ENCODE results near the gene SCAPER. TPM values are rescaled to one million over a fixed set of nuclear protein-coding genes. Genes with fewer than 3 reads are reported as not detected.

SCAPER gene
- polyA plus RNA-seq, 2 of the 4 experiments (the other 2 are of a cell fraction): 4.9 to 5.5 TPM

DNA sequence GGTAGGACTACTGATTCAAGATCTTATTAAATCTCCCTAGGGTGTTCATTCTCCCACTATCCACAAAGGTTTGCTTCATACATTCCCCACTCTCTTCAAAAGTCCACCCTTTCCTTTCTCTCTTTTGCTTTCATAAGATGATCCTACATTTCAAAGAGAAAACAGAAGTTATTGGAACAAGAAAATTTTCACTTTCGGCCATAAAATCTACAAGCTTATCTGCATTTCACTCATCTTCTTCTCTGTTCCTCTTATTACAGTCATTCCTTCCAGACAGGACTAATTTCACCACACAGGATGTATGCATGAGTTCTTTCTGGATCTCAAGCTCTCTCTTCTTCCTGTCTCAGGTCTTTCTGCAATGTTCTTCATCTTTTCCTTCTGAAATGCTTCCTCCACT, 329.9 kb downstream of the SCAPER start:
- ATAC-seq: no peak
- POLR2A ChIA-PET: no interaction called here
- CTCF ChIA-PET: interaction anchor here (0.6 to 0.9 kb wide), 2 partner anchors 12 to 16 kb away, joined by 3 read pairs; no protein-coding TSS in a partner anchor
- Histone ChIP-seq H3K4me3 (no peak overlapping the region), H3K4me2 (no peak overlapping the region), H3K4me1 (peaks cover 17% of the 10 kb centered on the region; the same call in 2 of the 3 replicates), H3K27ac (no peak overlapping the region), H3K9me3 (peaks cover 3% of the 10 kb centered on the region; the same call in 1 of the 3 replicates)
- no peak for DNase-seq (ENCODE audit: low read depth in 1 of 2, low spot score in 1 of 2)
- FAIRE-seq: peak; percentile 68
- TF ChIP-seq RNF2 (IDR thresholded peaks at IDR 0.05; ENCODE audit: borderline replicate concordance, low read depth): no peak
- no peak for TF ChIP-seq KDM1A (IDR thresholded peaks at IDR 0.05; ENCODE audit: low read depth)
- TF ChIP-seq JUN (IDR thresholded peaks at IDR 0.05): no peak
- no peak for TF ChIP-seq JUNB (IDR thresholded peaks at IDR 0.05)
- TF ChIP-seq TFCP2L1 (CRISPR knock-in tag; IDR thresholded peaks at IDR 0.05): no peak
- no peak for TF ChIP-seq ZSCAN20 (CRISPR knock-in tag; IDR thresholded peaks at IDR 0.05)
- TF ChIP-seq, protein P1, sequence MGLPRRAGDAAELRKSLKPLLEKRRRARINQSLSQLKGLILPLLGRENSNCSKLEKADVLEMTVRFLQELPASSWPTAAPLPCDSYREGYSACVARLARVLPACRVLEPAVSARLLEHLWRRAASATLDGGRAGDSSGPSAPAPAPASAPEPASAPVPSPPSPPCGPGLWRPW (IDR thresholded peaks at IDR 0.05): no peak
- TF ChIP-seq MYC (IDR thresholded peaks at IDR 0.05; ENCODE audit: borderline replicate concordance, low read length): no peak
- no peak for TF ChIP-seq NPAS2 (CRISPR knock-in tag; IDR thresholded peaks at IDR 0.05; ENCODE audit: borderline replicate concordance)
- TF ChIP-seq NR3C1 (IDR thresholded peaks at IDR 0.05): no peak
- TF ChIP-seq CEBPB (IDR thresholded peaks at IDR 0.05): no peak
- TF ChIP-seq, protein P2, sequence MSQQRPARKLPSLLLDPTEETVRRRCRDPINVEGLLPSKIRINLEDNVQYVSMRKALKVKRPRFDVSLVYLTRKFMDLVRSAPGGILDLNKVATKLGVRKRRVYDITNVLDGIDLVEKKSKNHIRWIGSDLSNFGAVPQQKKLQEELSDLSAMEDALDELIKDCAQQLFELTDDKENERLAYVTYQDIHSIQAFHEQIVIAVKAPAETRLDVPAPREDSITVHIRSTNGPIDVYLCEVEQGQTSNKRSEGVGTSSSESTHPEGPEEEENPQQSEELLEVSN (IDR thresholded peaks at IDR 0.05; ENCODE audit: borderline replicate concordance, low read depth): no peak
- no peak for TF ChIP-seq HOXB5 (CRISPR knock-in tag; IDR thresholded peaks at IDR 0.05)
- TF ChIP-seq ZNF302 (CRISPR knock-in tag; IDR thresholded peaks at IDR 0.05): no peak
- no peak for TF ChIP-seq NFE2L2 (conservative IDR thresholded peaks at IDR 0.05; ENCODE audit: low read length)
- TF ChIP-seq, protein P3, sequence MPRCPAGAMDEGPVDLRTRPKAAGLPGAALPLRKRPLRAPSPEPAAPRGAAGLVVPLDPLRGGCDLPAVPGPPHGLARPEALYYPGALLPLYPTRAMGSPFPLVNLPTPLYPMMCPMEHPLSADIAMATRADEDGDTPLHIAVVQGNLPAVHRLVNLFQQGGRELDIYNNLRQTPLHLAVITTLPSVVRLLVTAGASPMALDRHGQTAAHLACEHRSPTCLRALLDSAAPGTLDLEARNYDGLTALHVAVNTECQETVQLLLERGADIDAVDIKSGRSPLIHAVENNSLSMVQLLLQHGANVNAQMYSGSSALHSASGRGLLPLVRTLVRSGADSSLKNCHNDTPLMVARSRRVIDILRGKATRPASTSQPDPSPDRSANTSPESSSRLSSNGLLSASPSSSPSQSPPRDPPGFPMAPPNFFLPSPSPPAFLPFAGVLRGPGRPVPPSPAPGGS (IDR thresholded peaks at IDR 0.05): no peak
- no peak for TF ChIP-seq FOXS1 (CRISPR knock-in tag; IDR thresholded peaks at IDR 0.05)
- no peak for TF ChIP-seq EHMT2 (IDR thresholded peaks at IDR 0.05; ENCODE audit: low read depth)
- WGBS (ENCODE audit: missing lambda C conversion rate): 87% methylated on average over 1 of the region's 1 CpG

DNA sequence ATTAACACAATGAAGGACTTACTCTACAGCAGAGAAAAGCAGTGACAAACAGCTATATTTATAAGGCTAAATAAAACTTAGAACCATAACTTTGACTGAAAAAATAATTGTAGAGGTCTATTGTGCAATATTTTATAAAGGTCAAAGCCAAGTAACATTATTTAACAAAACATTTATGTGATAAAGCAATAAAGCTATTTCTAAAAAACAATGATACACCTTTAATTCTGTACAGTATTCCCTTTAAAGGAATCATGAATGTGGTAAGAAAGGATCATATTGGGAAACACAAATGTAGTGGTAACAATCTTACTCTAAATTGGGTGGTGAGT, 332.2 kb downstream of the SCAPER start:
- peaks cover 9% of the 10 kb centered on the region; the same call in 1 of the 3 replicates for H3K9me3 ChIP-seq
- peak; percentile 90 for FAIRE-seq
- ATAC-seq: no peak
- no peak overlapping the region for H3K27ac ChIP-seq
- ChIA-PET POLR2A (no interaction called here), CTCF (no interaction called here)
- TF ChIP-seq CEBPB (IDR thresholded peaks at IDR 0.05) (peak; percentile 28 to 45; a peak in 2 of 4 replicates), KDM1A (IDR thresholded peaks at IDR 0.05; ENCODE audit: low read depth) (no peak), ESRRA (IDR thresholded peaks at IDR 0.05; ENCODE audit: borderline replicate concordance, low read length) (no peak), ZNF302 (CRISPR knock-in tag; IDR thresholded peaks at IDR 0.05) (no peak)
- H3K4me3 ChIP-seq: no peak overlapping the region
- H3K4me1 ChIP-seq: peaks cover 17% of the 10 kb centered on the region; the same call in 2 of the 3 replicates
- H3K4me2 ChIP-seq: peak overlapping the region; percentile 39; the same call in 2 of the 3 replicates
- no peak for DNase-seq (ENCODE audit: low read depth in 1 of 2, low spot score in 1 of 2)

DNA sequence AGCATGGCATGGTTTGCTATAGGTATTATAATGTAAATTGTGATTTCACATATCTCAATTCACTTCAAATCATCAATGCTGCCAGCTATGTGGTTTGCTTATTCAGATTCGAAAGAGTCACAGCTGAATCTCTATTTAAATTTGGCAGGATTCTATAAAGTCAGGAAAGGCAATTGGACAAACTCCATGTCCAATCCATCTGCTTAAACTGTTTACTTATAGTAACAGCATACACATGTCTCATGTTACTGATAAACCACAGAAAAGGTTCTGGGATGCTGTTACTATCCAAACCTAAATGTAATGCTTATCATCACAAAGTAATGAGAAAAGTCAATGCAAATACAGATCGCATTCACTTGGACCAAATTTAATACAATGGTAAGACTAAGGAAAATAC, 338.9 kb downstream of the SCAPER start:
- 73% methylated on average over 2 of the region's 2 CpGs for WGBS (ENCODE audit: missing lambda C conversion rate)
- no peaks in the 10 kb centered on the region for H3K4me1 ChIP-seq
- H3K27ac ChIP-seq: no peak overlapping the region
- DNase-seq (ENCODE audit: low read depth in 1 of 2, low spot score in 1 of 2): no peak
- no peak for ATAC-seq
- TF ChIP-seq RARB (CRISPR knock-in tag; IDR thresholded peaks at IDR 0.05) (no peak), HDAC2 (IDR thresholded peaks at IDR 0.05) (no peak), GATA3 (IDR thresholded peaks at IDR 0.05; ENCODE audit: borderline replicate concordance) (no peak), FOSB (CRISPR knock-in tag; IDR thresholded peaks at IDR 0.05) (no peak), PHF8 (IDR thresholded peaks at IDR 0.05; ENCODE audit: borderline replicate concordance, low read depth) (no peak), BHLHE40 (IDR thresholded peaks at IDR 0.05; ENCODE audit: low read depth, low read length) (no peak), NPAS2 (CRISPR knock-in tag; IDR thresholded peaks at IDR 0.05; ENCODE audit: borderline replicate concordance) (no peak), MYC (IDR thresholded peaks at IDR 0.05; ENCODE audit: borderline replicate concordance, low read length) (no peak)
- TF ChIP-seq, protein P4, sequence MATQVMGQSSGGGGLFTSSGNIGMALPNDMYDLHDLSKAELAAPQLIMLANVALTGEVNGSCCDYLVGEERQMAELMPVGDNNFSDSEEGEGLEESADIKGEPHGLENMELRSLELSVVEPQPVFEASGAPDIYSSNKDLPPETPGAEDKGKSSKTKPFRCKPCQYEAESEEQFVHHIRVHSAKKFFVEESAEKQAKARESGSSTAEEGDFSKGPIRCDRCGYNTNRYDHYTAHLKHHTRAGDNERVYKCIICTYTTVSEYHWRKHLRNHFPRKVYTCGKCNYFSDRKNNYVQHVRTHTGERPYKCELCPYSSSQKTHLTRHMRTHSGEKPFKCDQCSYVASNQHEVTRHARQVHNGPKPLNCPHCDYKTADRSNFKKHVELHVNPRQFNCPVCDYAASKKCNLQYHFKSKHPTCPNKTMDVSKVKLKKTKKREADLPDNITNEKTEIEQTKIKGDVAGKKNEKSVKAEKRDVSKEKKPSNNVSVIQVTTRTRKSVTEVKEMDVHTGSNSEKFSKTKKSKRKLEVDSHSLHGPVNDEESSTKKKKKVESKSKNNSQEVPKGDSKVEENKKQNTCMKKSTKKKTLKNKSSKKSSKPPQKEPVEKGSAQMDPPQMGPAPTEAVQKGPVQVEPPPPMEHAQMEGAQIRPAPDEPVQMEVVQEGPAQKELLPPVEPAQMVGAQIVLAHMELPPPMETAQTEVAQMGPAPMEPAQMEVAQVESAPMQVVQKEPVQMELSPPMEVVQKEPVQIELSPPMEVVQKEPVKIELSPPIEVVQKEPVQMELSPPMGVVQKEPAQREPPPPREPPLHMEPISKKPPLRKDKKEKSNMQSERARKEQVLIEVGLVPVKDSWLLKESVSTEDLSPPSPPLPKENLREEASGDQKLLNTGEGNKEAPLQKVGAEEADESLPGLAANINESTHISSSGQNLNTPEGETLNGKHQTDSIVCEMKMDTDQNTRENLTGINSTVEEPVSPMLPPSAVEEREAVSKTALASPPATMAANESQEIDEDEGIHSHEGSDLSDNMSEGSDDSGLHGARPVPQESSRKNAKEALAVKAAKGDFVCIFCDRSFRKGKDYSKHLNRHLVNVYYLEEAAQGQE (IDR thresholded peaks at IDR 0.05): no peak
- TF ChIP-seq, protein P5, sequence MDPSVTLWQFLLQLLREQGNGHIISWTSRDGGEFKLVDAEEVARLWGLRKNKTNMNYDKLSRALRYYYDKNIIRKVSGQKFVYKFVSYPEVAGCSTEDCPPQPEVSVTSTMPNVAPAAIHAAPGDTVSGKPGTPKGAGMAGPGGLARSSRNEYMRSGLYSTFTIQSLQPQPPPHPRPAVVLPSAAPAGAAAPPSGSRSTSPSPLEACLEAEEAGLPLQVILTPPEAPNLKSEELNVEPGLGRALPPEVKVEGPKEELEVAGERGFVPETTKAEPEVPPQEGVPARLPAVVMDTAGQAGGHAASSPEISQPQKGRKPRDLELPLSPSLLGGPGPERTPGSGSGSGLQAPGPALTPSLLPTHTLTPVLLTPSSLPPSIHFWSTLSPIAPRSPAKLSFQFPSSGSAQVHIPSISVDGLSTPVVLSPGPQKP (IDR thresholded peaks at IDR 0.05; ENCODE audit: low read depth, low read length): no peak
- TF ChIP-seq, protein P3 (IDR thresholded peaks at IDR 0.05): no peak
- no peak overlapping the region for H3K4me2 ChIP-seq
- H3K9me3 ChIP-seq: peaks cover 19% of the 10 kb centered on the region; the same call in 2 of the 3 replicates
- ChIA-PET POLR2A (no interaction called here), CTCF (no interaction called here)
- FAIRE-seq: no peak
- H3K4me3 ChIP-seq: no peak overlapping the region

All from A549 (cell line).